Stimulated activated CD8-positive, alpha-beta memory T cell treated with anti-CD3 and anti-CD28 coated beads, Interleukin-7, amount 100 ng/mL, for 1 hour (primary cell): ENCODE results near the gene FBXW11.
A peak's percentile ranks its signal among the peaks of the same experiment; 100 is the strongest.
"Not testable (repeated sequence)": the region's sequence is repeated elsewhere in the genome, so short reads cannot be mapped to it uniquely, and the experiment has no call there.

Experiments used
- DNase-seq, 2 donors: peaks; one replicate each; pipeline ENCODE4 v3.0.0-alpha.2; 2020; ENCODE audit warnings: low read depth in 2 of 2

Gene FBXW11

DNA sequence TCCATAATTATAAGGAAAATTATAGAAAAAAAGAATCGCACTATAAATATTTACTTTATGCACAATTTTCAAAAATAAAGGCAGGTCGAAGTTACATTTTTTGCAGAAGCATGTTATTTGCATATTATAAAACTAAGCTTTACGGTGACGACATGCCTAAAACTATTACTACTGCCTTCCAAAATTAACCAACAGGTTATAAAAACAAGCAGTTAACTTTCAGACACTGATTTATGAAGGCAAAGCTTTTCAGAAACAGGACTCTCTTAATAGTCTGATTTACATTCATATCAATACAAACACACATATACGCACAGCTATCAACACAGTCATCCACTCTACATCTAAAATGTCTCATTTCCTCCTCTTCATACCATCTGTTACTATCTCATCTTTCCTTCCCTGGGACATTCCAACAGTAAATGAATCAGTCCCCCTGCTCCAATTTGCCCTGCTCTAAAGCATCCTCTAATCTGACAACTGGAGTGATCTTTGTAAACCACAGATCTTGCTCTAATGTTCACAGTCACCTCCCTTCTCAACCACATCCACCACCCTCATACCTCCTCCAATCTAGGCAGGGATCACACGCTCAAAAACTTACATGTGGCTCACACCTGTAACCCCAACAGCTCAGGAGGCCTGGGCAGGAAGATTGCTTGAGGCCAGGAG is 21.6 kb downstream of the FBXW11 start:
- DNase-seq: peak in 1 of 2 donors; percentile 20

DNA sequence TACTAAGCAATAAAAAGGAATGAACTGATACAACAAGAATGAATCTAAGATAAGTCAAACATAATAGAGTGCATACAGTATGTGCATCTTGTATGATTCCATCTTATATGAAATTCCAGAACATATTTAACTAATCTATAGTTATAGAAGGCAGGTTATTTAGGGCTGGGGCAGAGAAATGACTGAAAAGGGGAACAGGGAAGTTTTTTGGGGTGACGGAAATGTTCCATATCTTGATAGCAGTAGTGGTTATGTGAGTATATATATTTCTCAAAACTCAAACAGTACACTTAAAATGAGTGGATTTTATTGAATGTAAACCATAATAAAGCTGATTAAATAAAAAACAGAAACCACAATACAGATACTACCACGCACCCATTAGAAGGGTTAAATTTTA is 24.6 kb downstream of the FBXW11 start:
- no peak for DNase-seq

GRCh38 chr5:171980792-171981191 is 25.6 kb downstream of the FBXW11 start:
- DNase-seq: no peak

DNA sequence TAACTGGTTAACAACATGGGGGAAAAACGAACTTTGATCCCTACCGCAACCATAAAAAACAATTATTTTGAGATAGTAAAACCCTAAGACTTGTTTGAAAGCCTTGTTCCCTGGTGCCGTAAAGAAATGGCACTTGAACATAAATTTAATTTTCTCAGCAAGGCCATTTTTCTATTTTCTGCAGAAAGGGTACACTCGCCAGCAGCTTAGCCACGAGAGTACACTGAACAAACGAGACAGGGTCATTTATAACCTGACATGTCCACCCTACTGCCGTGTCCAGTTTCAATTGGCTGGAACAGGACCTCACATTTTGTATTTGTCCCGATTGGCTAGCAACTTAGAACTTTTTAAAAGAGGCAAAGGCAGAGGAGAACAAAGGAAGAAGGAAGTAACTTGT is 26.8 kb downstream of the FBXW11 start:
- no peak for DNase-seq

GRCh38 chr5:171978519-171978918 is 27.9 kb downstream of the FBXW11 start:
- no peak for DNase-seq

DNA sequence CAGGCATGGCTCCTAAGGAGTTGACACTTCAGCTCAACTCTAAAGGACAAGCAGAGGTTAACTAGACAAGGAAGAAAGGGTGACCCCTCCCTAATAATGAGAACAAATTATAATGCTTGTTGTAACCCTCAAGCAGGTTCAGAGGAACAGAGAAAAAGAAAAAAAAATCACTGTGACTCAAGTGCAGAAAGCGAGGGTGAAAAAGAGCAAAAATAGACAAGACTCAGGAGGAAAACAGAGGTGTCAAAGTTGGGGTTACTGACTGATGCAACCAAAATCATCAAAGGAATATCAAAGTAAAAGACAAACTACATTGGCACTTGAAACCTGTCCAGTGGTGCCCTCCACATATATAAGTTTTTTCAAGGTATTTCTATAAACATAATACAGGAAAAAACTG is 28.4 kb downstream of the FBXW11 start:
- no peak for DNase-seq

- not testable (repeated sequence) for DNase-seq
Measured at GRCh38 chr5:171977244-171977950, 29.0 kb downstream of the FBXW11 start.

DNA sequence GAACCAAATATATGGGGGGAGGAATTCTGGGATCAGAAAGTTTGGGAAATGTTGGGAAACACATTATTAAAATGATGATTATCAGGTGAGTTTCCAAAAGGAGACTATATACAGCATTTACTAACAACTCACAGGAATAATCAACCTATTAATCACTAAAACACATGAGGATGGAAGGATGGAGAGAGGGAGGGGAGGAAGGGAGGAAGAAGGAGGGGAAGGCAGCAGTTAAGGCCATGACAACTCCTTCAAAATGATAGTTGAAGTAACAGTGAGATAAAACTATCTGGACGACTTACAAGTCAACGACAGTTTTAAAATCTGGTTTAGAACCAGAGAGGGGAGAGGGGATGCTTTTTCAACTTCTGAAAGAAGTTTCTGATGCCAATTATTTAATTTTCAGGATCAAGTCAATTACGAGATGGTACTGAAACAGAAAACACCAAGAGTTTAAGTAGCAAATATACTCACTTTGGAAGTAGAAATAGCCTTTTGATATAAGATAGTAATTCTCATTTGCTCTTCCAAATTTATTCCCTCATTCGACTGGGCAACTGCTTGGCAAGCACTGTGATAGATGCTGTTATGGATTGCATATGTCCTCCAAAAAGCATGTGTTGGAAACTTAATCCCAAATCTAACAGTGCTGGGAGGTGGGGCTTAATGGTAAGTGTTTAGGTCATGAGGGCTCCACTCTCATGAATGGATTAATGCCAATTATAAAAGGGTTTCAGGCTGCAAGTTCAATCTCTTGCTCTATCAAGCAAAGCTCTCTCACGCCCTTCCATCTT is 30.4 kb downstream of the FBXW11 start:
- DNase-seq: no peak

DNA sequence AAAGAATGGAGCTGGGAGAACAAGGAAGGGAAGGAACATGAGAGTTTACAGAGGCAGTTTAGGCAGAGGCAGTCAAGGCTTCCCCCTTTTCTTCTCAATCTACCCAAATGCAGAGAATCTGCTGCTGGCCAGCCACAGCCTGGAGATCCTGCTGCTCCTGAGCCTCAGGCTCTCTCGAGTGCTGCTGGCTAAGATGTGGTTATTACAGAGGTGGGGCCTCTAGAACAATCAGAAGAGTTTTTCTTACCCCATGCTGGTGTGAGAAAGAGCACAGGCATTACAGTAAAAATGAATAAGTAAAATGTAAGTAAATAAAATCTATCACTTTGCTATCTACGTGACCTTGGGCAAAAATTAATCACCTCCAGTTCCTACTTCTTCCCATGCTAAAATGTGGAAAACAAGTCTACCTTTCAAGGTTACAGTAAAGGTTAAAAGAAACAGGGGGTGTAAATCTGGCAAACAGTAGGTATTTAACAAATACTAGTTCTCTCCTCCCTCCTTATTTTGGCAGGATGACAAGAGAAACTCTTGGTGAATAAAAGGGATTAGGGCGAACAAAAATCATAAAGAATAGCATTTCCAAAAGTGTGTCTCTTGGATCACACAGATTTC is 31.1 kb downstream of the FBXW11 start:
- no peak for DNase-seq

GRCh38 chr5:171970826-171971225 is 35.6 kb downstream of the FBXW11 start:
- no peak for DNase-seq

GRCh38 chr5:171969288-171969880 is 37.1 kb downstream of the FBXW11 start:
- no peak for DNase-seq

- no peak for DNase-seq
Measured at GRCh38 chr5:171968531-171968930, 37.9 kb downstream of the FBXW11 start.

GRCh38 chr5:171966964-171967363 is 39.5 kb downstream of the FBXW11 start:
- no peak for DNase-seq

DNA sequence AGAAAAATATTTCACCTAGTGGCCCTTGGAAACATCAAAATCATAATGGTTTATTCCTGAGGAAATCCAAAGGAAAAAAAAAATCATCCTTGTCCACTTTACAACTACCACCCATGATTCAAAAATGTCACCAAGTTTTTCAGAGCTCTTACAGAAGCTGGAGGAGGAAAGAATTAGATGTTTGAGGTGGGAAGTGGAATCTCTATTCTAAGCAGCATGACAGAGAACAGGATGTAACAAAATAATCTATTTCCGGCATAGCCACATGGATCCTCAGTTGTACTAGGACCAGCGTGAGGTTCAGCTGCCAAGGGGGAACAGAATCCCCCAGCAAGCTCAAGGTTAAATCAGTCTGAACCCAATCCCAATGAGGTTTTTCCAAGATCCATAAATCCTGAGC is 40.2 kb downstream of the FBXW11 start:
- no peak for DNase-seq

DNA sequence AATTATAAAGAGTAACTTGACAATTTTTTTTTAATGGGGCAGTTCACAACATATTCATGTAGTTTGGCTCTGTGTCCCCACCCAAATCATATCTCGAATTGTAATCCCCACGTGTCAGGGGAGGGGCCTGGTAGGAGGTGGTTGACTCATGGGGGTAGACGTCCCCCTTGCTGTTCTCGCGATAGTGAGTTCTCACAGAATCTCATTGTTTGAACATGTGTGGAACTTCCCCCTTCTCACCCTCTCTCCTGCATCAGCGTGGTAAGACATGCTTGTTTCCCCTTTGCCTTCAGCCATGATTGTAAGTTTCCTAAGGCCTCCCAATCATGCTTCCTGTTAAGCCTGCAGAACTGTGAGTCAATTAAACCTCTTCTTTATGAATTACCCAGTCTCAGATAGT is 40.7 kb downstream of the FBXW11 start:
- no peak for DNase-seq

DNA sequence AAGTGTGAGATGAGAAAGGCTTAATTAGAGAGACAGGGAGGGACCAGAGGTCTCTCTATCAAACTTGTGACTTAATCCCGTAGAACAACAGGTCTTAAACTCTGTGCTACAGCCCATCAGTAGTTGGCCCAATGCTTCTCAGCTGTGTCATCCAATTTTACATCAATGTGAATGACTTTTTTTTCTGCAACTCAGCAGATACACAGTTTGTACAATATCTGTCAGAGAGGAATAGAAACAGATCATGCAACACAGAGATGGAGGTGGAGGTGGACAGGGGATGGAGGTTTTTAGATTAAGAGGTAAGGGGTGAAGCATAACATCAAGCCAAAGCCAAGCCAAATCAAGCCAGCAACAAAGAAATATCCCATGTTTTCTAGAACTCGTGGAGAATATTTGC is 43.0 kb downstream of the FBXW11 start:
- no peak for DNase-seq

DNA sequence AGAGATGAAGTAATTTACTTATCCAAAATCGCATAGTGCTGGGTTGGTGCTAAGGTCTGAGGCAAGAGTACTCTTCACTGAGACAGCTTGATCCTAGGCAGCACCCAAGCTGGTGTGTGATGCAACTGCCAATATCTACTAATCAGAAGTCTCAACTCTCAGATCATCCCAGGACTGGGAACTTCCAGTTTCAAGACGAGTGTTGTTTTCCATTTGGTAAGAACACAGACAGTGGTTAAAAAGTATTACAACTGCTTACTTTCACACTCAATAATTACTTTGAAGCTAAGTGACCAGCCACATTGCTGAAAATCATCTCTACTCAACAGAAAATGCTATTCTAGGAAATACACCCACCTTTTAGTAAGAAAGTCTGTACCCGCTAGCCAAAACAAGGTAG is 45.3 kb downstream of the FBXW11 start:
- DNase-seq: no peak

- no peak for DNase-seq
Measured at GRCh38 chr5:171957591-171958251, 48.7 kb downstream of the FBXW11 start.

DNA sequence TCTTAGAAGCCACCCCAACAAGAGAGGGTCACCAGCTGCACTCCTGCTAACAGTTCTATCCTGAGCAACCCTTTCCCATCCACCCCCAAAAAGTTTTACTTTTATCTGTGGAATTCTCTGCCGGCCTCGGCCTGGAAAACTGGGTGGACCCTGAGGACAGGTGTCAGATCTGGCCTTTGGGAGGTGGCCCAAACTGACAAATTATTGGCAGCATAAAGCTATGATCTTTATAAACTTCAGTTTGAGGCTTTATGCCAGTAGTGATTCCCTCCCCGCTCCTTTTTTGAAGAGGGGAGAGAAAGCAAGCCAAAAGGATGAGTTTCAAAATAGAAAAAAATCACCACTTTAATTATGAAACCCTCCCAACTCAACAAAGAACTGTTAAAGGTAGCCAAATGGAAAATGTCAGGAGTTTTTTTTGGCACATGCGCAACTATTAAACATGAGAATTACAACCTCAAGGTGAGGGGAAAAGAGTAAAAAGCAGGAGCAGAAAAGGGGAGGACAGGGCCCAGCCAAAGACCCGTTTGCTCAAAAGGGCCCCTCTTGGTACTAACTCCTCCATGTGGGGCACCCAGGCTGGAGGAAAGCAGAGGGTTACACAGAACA is 49.4 kb downstream of the FBXW11 start:
- DNase-seq: no peak

DNA sequence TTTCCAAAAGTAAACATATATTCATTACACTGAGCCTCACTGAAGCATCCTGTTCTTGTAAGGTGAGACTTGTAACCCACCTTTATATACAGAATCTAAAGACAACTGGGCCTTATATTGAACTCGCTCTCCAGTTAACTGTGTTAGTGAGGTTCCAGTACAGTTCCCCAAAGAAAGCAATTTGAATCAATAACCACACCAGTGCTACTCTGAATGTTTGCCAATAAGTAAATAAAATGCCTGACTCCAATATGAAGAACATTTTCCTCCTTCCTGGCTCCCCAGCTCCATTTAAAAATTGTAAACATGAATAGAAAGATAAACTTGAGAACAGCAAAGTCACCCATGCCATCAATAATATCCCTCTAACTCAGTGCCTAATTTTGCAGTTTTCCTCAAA is 50.1 kb downstream of the FBXW11 start:
- DNase-seq: no peak

DNA sequence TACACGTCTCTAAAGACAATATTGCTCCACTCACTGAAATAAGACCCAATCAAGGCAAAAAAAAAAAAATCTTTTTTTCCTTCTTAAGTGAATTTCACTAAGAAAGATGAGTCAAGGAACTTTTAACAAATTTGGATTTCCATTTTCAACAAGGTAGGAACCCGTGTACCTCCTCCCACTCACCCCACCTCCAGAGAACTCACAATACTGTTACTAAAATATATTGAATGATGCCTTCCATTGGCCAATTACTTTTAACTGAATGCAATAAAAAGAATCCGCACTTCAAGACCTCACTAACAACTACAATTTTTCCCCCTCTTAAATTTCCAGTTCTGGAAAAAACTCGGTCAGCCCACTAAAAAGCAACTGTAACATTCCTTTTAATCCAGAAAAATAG is 50.7 kb downstream of the FBXW11 start:
- DNase-seq: no peak
